HepG2 (cell line): ENCODE measurements around the gene DLST. TPM values are rescaled to one million over a fixed set of nuclear protein-coding genes. Genes with fewer than 3 reads are reported as not detected.

Source experiments
- ATAC-seq: fragments of 200-7000 bp; cut with Tn5 transposase; 3 replicates; pipeline ENCODE4 v1.9.1; 2020; ENCODE audit warnings: mild to moderate bottlenecking, moderate library complexity
- BruUV-seq: library from RNA; stranded (reverse); fragments of 400-500 nt; replicated peaks from 2 replicates; lab custom pipeline; 2021; lab: Mats Ljungman, UMichigan
- CTCF ChIA-PET: fragments of 300-600 bp; formaldehyde crosslinking; extraction: SDS; loops from one replicate; lab custom pipeline; 2021; ENCODE audit warnings: low total read pairs, inconsistent platforms, low intra/inter-chr PET ratio; lab: Yijun Ruan, JAX
- POLR2A ChIA-PET: fragments of 350-600 bp; sonication (Branson Sonifier 250); formaldehyde crosslinking; loops from one replicate; lab custom pipeline; 2020; ENCODE audit warnings: antibody characterized with exemption, inconsistent platforms; lab: Yijun Ruan, JAX
- DNase-seq: peaks from one replicate; pipeline ENCODE4 v3.0.0-alpha.2; 2015; ENCODE audit warnings: low spot score
- FAIRE-seq: peaks from 3 replicates; lab custom pipeline; 2011; peaks lifted over from hg19 to GRCh38; lab: Jason Lieb, UNC
- H2AFZ ChIP-seq: one replicate; pipeline ENCODE4 v1.6.1; 2011; ENCODE audit warnings: low read length, inconsistent platforms
- H3K27ac ChIP-seq: fragments of 300-600 bp; 3 replicates; pipeline ENCODE4 v1.8.0; 2011; ENCODE audit warnings: mixed run types, mild to moderate bottlenecking, mixed read lengths, low read length, inconsistent platforms; ENCODE audit not compliant: insufficient read depth; ENCODE audit errors: extremely low read length
- H3K27me3 ChIP-seq, 2 experiments: fragments of 200-600 bp in 1 of 2; 2 replicates in 1 of 2; 3 replicates in 1 of 2; pipeline versions ENCODE4 v1.6.0 to v1.8.0; 2011; ENCODE audit warnings: low read length in 2 of 2, mild to moderate bottlenecking in 2 of 2, moderate library complexity in 2 of 2, inconsistent platforms in 1 of 2; ENCODE audit not compliant: insufficient read depth in 2 of 2, control insufficient read depth in 1 of 2
- H3K36me3 ChIP-seq, 2 experiments: fragments of 200-600 bp in 1 of 2; replicated peaks in 1 of 2; 2 replicates in 1 of 2; 3 replicates in 1 of 2; pipeline versions ENCODE4 v1.5.1 to v1.8.0; 2011; ENCODE audit warnings: low read length in 2 of 2, inconsistent platforms in 1 of 2; ENCODE audit not compliant: insufficient read depth in 2 of 2, control insufficient read depth in 1 of 2
- H3K4me1 ChIP-seq: 2 replicates; pipeline ENCODE4 v1.5.1; 2012; ENCODE audit warnings: low read length, inconsistent platforms; ENCODE audit not compliant: insufficient read depth
- H3K4me2 ChIP-seq: 2 replicates; pipeline ENCODE4 v1.6.0; 2011; ENCODE audit warnings: low read depth, low read length, inconsistent platforms
- H3K4me3 ChIP-seq, 3 experiments: fragments of 200-600 bp in 1 of 3; sonication (generic), shearing (Covaris generic) in 1 of 3; replicated peaks in 1 of 3; 2 replicates each; pipeline ENCODE4 v1.5.1; 2011 to 2016; ENCODE audit warnings: low read length in 3 of 3, inconsistent platforms in 2 of 3, low read depth in 2 of 3, mild to moderate bottlenecking in 2 of 3, control low read depth in 1 of 3, mixed read lengths in 1 of 3; ENCODE audit not compliant: insufficient read depth in 1 of 3
- H3K79me2 ChIP-seq: one replicate; pipeline ENCODE4 v1.6.1; 2011; ENCODE audit warnings: low read length, inconsistent platforms; ENCODE audit not compliant: insufficient read depth
- H3K9ac ChIP-seq: 2 replicates; pipeline ENCODE4 v1.6.0; 2011; ENCODE audit warnings: mild to moderate bottlenecking, low read depth, low read length, inconsistent platforms; ENCODE audit not compliant: insufficient read depth
- H3K9me3 ChIP-seq: 2 replicates; pipeline ENCODE4 v1.5.1; 2012; ENCODE audit warnings: mild to moderate bottlenecking, low read length
- H4K20me1 ChIP-seq: 2 replicates; pipeline ENCODE4 v1.6.0; 2011; ENCODE audit warnings: inconsistent platforms, mild to moderate bottlenecking, low read length, moderate library complexity; ENCODE audit not compliant: insufficient read depth
- BORCS8-MEF2B ChIP-seq: sonication (generic); formaldehyde crosslinking; IDR thresholded peaks from 2 replicates; pipeline ENCODE4 v1.8.0; 2022; ENCODE audit warnings: mild to moderate bottlenecking, missing genetic modification reagents
- ELF4 ChIP-seq: sonication (generic); formaldehyde crosslinking; IDR thresholded peaks from 2 replicates; pipeline ENCODE4 v1.5.0; 2020; ENCODE audit warnings: missing genetic modification reagents, mild to moderate bottlenecking, moderate library complexity, borderline replicate concordance
- HNF4G ChIP-seq, 2 experiments: sonication (generic) in 1 of 2; formaldehyde crosslinking in 1 of 2; IDR thresholded peaks; 2 replicates each; pipeline versions ENCODE4 v1.4.0 to v1.6.1; 2011 to 2020; ENCODE audit warnings: borderline replicate concordance in 2 of 2, low read depth in 2 of 2, mild to moderate bottlenecking in 2 of 2, low read length in 1 of 2, missing genetic modification reagents in 1 of 2, moderate library complexity in 1 of 2
- JUN ChIP-seq: sonication (generic); formaldehyde crosslinking; IDR thresholded peaks from 2 replicates; pipeline ENCODE4 v1.4.0; 2020; ENCODE audit warnings: mild to moderate bottlenecking, missing genetic modification reagents
- KDM6A ChIP-seq: IDR thresholded peaks from 2 replicates; pipeline ENCODE4 v1.6.1; 2016; ENCODE audit warnings: low read depth
- MED8 ChIP-seq: sonication (generic); formaldehyde crosslinking; IDR thresholded peaks from 2 replicates; pipeline ENCODE4 v1.8.1; 2023; ENCODE audit warnings: mild to moderate bottlenecking, missing genetic modification reagents; ENCODE audit not compliant: insufficient replicate concordance
- NPAS2 ChIP-seq: sonication (generic); formaldehyde crosslinking; IDR thresholded peaks from 2 replicates; pipeline ENCODE4 v1.8.0; 2022; ENCODE audit warnings: mild to moderate bottlenecking, missing genetic modification reagents, borderline replicate concordance
- REPIN1 ChIP-seq: sonication (generic); formaldehyde crosslinking; IDR thresholded peaks from 2 replicates; pipeline ENCODE4 v1.8.0; 2022; ENCODE audit warnings: missing genetic modification reagents, low read depth, mild to moderate bottlenecking, borderline replicate concordance
- RFX1 ChIP-seq: fragments of 450-650 bp; IDR thresholded peaks from 2 replicates; pipeline ENCODE4 v1.6.1; 2017
- ZBTB34 ChIP-seq: sonication (generic); formaldehyde crosslinking; IDR thresholded peaks from 2 replicates; pipeline ENCODE4 v1.8.0; 2022; ENCODE audit warnings: mild to moderate bottlenecking, missing genetic modification reagents
- ZBTB8A ChIP-seq: sonication (generic); formaldehyde crosslinking; IDR thresholded peaks from 2 replicates; pipeline ENCODE4 v1.4.0; 2020; ENCODE audit warnings: mild to moderate bottlenecking, low read depth, missing genetic modification reagents, borderline replicate concordance
- ZNF24 ChIP-seq: fragments of 450-650 bp; IDR thresholded peaks from 2 replicates; pipeline ENCODE4 v1.6.1; 2017; ENCODE audit warnings: antibody characterized with exemption, mild to moderate bottlenecking
- ZNF704 ChIP-seq: sonication (generic); formaldehyde crosslinking; IDR thresholded peaks from 2 replicates; pipeline ENCODE4 v1.8.1; 2023; ENCODE audit warnings: mild to moderate bottlenecking, inconsistent platforms, moderate library complexity, missing genetic modification reagents, borderline replicate concordance
- ZNF710 ChIP-seq: sonication (generic); formaldehyde crosslinking; IDR thresholded peaks from 2 replicates; pipeline ENCODE4 v1.5.0; 2020; ENCODE audit warnings: mild to moderate bottlenecking, missing genetic modification reagents, borderline replicate concordance
- ZSCAN29 ChIP-seq: sonication (generic); formaldehyde crosslinking; conservative IDR thresholded peaks from 2 replicates; pipeline ENCODE4 v1.4.0; 2020; ENCODE audit warnings: mild to moderate bottlenecking, missing genetic modification reagents
- WGBS: methylation state at CpG from one replicate; pipeline ENCODE4 v1.1.6; 2017; ENCODE audit warnings: low lambda C conversion rate; 5-methylcytosine and 5-hydroxymethylcytosine counted together
- in situ Hi-C: cut with HindIII; loops from 2 replicates; pipeline ENCODE4 v1.10.0; 2017; ENCODE audit warnings: low pct_unique_long_range_greater_than_20kb; ENCODE audit not compliant: extremely low pct_ligation_motif_present
- intact Hi-C: fragments of 100-400 bp; cut with micrococcal nuclease; formaldehyde crosslinking; loops from one replicate; pipeline ENCODE4 v1.10.0; 2022; ENCODE audit not compliant: unreplicated experiment
- polyA plus RNA-seq, 8 experiments: library from polyadenylated mRNA; depleted of rRNA in 3 of 8; stranded (reverse) in 7 of 8; unstranded in 1 of 8; fragments of >200 nt; fragmentation: Illumina TruSeq in 4 of 8; extraction: Trizol in 4 of 8; gene quantifications; 2 replicates each; pipeline versions ENCODE4 v1.2.1 to v1.2.3, GENCODE V29; 2011 to 2016; ENCODE audit warnings: low read depth in 4 of 8, missing spikeins in 1 of 8, mixed read lengths in 1 of 8; ENCODE audit not compliant: insufficient read depth in 1 of 8
- total RNA-seq, 5 experiments: library from RNA; depleted of rRNA; stranded (reverse); fragments of >200 nt; fragmentation: Illumina TruSeq; extraction: Trizol; gene quantifications; 2 replicates each; pipeline ENCODE4 v1.2.3, GENCODE V29; 2016; ENCODE audit warnings: low read depth in 1 of 5

The DLST gene
- total and polyA plus RNA-seq, 2 of the 13 experiments (the other 11 are each of a cell fraction or from before 2014, with no cell fraction given): 56.5 to 94.3 TPM

- no peak for TF ChIP-seq NPAS2 (CRISPR knock-in tag)
- TF ChIP-seq HNF4G (IDR thresholded peaks at IDR 0.05; ENCODE audit: borderline replicate concordance, low read depth, low read length): peak; percentile 34; the same call in 1 of the 2 replicates
- no peak for TF ChIP-seq HNF4G (CRISPR knock-in tag; IDR thresholded peaks at IDR 0.05; ENCODE audit: borderline replicate concordance, low read depth)
- TF ChIP-seq, all 625 proteins: peak for 6
Observed at GRCh38 chr14:74898083-74898482, 16.4 kb downstream of the DLST start (continued).

GRCh38 chr14:74898694-74899093 lies 17.0 kb downstream of the DLST start:
- Histone ChIP-seq H3K9me3 (no peaks in the 10 kb centered on the region), H3K27me3 (no peaks in the 10 kb centered on the region), H3K27ac (peak overlapping the region; percentile 73), H2AFZ (no peak overlapping the region), H3K36me3 (peaks cover 49 to 82% of the 10 kb centered on the region in 2 experiments), H3K4me3 (no peak overlapping the region), H3K9ac (peak overlapping the region; percentile 40), H3K79me2 (no peaks in the 10 kb centered on the region), H3K4me1 (peaks cover 46% of the 10 kb centered on the region), H4K20me1 (peaks cover 2% of the 10 kb centered on the region; the same call in 1 of the 2 replicates), H3K4me2 (peak overlapping the region; percentile 37)
- ChIA-PET POLR2A (interaction anchor here (0.9 to 6.2 kb wide), 10 partner anchors 9 to 53 kb away, joined by 3 to 84 read pairs (median 4); partner anchors contain the start of genes DLST, PROX2 and RPS6KL1), CTCF (no interaction called here)
- intact Hi-C loops (loop anchor here (2.0 kb wide), 1 partner anchor 18 kb away; the partner anchor contains the start of gene DLST), in situ Hi-C loops (no loop called here)
- 0% methylated on average over 4 of the region's 5 CpGs for WGBS
- ATAC-seq (peak; percentile 95), DNase-seq (peak; percentile 82), FAIRE-seq (peak; percentile 92)
- BruUV-seq: no TSS peak
- TF ChIP-seq ELF4: no peak
- no peak for TF ChIP-seq ZNF24
- no peak for TF ChIP-seq JUN (CRISPR knock-in tag)
- peak; percentile 77; the same call in 1 of the 2 replicates for TF ChIP-seq BORCS8-MEF2B
- no peak for TF ChIP-seq MED8 (CRISPR knock-in tag)
- no peak for TF ChIP-seq ZBTB8A (CRISPR knock-in tag)
- no peak for TF ChIP-seq RFX1
- TF ChIP-seq ZBTB34 (CRISPR knock-in tag): peak; percentile 67; the same call in 1 of the 2 replicates
- TF ChIP-seq ZNF710 (CRISPR knock-in tag): no peak
- peak; percentile 93 for TF ChIP-seq REPIN1 (CRISPR knock-in tag)
- peak; percentile 96 for TF ChIP-seq KDM6A (CRISPR knock-in tag)
- TF ChIP-seq ZNF704 (CRISPR knock-in tag): no peak
- no peak for TF ChIP-seq ZSCAN29
